CD4-positive, alpha-beta T cell treated with Interleukin-6 for 4 hours (primary cell): ENCODE results near the gene TMEM52B.
"Not testable (repeated sequence)": the region's sequence is repeated elsewhere in the genome, so short reads cannot be mapped to it uniquely, and the experiment has no call there.

Source experiments
- DNase-seq: peaks from one replicate; pipeline ENCODE4 v3.0.0-alpha.2; 2020; ENCODE audit warnings: mixed read lengths

TMEM52B gene

DNA sequence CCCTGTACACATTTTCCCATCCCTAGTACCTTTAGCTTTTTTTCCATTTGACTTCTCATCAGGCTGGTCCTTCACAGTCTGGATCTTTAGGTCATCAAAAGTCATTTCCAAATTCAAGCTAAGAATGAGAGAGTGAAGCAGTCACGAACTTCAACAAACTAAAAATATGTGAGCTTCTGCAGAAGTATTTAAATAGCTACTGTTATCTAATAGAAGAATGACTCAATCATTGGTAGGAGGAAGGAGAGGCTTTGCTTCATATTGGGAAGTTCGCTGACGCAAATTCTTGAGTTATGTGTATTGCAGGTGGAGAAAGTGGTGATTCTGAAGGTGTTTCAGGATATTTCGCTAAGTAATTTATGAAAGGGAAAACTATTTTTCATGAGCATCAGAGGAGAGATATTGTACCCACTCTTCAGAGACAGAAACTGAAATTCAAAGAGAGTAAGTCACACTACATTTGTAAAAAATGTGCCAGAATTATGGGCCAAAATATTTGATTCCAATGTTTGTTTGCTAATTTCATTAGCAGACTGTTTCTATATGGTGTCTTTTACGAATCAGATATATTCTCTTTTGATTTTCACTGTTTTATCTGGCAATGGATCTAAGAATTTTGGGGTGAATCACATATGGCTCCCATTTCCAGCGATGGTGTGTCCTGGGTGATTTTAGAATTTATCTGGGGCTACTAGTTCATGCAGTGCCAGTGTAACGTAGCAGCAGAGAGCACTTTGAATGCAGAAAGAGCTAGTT, 6.7 kb upstream of the TMEM52B start, which contains the start of gene OLR1:
Gene OLR1, minus strand, starts transcription at position 160 of the 756 bp plus-strand sequence. Its CDS starts 55 bp downstream, at position 105.
- no peak for DNase-seq

DNA sequence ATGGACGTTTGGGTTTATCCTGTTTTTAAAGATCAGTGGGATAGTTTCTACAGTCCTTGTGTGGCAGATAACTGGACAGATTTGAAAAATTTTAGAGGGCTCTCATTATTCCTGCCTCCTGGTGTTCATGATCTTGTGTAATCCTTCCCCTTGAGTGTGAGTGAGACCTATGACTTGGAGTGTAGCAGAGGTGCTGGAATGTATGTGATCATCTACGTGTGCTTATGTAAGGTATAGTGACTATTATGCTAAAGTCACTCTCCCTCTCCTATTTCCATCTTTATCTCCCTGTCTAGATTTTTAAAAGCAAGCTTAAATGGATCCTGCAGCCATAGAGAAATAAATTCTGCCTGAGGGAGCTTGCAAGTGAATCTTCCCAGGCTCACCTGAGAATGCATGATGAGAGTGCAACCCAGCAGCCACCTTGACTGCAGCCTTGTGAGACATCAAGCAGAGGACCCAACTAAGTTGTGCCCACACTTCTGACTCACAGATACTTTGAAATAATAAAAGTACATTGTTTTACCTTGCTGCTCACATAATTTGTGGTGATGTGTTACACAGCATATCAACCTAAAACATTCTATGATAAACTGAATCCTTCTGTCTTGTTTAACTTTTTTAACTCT, 3.7 kb upstream of the TMEM52B start:
- DNase-seq, result no peak

DNA sequence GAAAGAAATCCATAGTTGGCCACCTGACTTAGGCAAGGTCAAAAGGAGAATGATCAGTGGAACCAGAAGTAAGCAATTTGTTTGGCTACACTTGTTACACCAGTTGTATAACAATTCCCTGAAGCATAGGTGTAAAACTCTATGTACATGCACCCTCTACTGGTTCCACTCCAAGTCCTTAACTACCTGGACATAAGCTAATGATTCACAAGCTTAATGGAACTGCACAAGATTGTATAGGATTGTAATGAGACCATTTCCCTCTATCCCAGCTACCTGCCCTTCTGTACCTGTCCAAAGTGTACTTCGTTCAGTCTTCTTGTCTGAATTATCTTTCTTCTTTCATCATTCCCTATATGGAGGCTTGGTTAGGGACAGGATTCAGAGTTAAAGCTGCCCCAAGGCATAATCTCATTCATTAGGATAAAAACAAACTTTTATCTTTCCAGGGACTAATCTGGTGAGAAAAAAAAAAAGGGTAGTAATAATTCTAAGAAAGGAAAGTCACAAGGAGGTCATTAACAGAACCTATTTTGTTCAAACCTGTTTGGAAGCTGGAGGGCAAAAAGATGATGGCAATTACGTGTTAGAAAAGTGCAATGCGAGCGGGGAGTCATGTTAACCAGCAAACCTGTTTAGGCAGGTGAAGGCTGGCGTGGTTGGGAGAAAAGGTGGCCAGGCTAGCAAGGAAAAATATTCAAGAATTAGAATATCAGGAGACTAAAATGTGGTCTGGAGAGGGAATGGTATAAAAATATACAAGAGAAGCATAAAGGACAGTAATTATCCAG, 2.8 kb upstream of the TMEM52B start:
- no peak for DNase-seq

DNA sequence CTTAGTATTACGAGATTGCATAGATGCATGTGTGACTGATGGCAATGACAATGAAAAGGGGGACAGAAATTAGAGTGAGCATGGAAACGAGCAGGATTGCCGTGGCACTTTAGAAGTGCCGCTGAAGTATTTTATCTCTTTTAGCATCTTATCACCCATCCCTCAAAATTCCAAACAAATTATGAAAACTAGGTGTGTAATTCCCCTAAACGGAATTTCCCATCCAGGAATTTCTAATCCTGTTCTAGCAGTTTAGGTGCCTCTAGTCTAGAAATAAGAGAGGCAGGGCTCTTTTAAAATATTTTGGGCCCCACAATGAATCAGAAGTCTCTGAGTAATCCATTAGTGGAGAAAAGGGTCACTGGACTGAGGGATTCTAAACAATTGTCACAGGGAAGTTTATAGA, 947 bp downstream of the TMEM52B start:
- DNase-seq, result no peak

DNA sequence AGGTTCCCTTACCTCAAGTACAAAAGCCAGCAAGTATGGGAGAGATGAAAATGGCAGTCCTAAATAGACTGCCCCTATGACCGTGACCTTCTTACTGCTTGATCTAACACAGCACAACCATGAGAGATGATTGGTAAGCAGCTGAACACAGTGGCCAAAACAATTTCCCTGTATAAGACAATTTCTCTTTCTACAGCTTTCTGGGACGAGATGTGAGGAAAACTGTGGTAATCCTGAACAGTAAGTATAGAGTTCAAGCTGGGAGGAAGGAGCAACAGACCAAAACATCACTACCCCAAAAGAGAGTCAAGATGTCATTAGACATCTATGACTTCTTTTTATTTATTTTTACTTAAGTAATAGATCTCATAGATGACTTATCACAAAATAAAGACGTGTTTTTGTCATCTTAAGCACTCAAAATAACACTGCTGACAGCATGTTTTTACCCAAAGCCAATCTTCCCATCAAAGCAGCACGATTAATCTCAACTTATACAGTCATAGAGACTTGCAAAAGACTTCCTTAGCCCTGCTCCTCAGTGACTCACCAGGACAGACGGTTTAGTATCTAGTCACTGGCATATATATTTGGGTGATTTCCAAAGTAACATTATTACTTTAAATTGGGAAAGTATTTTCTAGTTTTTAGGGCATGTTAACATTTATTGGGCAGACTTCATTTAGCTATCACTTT, 3.7 kb downstream of the TMEM52B start:
- no peak for DNase-seq

DNA sequence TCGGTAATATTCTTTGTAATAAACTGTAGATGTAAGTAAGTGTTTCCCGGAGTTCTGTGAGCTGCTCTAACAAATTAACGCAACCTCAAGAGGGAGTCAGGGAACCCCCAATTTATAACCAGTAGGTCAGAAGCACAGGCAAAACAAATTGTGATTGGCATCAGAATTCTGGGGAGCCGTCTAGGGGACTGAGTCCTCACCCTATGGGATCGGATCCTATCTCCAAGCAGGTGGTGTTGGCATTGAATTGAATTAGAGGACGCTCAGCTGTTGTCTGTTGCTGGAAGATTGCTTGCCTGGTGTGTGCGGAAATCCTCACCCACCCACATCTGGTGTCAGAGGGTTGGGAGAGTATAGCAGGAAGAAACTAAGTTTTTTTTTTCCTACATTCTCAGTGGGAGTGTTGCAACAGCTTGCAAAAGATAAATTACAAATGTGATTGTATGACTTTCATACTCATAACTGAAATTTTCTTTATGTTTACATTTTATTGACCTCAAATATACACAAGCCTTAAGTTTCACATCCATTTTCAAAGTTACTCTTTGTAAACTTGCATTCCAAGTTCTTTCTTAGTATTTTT, 5.5 kb downstream of the TMEM52B start:
- DNase-seq, result no peak

DNA sequence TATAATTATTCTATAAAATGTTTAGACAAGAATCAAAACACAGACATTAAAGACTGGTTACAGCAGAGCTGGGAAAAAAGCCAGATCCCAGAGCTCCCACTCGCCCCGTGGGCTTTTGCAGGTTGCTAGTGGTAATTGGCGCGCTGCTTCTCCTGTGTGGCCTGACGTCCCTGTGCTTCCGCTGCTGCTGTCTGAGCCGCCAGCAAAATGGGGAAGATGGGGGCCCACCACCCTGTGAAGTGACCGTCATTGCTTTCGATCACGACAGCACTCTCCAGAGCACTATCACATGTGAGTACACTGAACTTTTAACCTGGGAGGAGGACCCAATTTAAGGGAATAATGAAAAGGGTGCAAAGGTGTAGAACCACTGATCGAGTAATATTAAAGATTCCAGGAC, 7.5 kb downstream of the TMEM52B start:
- no peak for DNase-seq

DNA sequence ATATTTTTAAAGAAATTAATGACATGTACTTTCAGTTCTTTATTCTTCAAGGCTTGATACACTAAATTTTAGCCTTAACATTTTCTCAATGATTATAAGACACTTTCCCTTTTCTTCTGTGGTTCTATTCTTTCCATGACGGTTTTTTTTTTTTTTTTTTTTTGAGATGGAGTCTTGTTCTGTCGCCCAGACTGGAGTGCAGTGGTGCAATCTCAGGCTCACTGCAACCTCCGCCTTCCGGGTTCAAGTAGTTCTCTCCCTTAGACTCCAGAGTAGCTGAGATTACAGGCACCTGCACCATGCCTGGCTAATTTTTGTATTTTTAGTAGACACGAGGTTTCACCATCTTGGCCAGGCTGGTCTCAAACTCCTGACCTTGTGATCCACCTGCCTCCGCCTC, 8.1 kb downstream of the TMEM52B start:
- not testable (repeated sequence) for DNase-seq

DNA sequence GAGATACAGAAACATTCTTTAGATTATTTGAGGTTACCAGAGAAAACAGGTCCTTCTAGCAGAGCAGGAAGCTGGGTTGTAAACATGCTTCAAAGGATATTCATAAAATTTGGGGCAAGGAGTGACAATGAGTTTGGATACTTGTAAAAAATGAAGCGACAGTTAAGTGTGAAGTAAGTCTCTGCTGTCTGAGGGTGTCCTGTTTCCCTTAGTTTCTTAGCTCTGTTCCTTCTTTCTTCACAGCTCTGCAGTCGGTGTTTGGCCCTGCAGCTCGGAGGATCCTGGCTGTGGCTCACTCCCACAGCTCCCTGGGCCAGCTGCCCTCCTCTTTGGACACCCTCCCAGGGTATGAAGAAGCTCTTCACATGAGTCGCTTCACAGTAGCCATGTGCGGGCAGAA, 10.8 kb downstream of the TMEM52B start:
- no peak for DNase-seq

DNA sequence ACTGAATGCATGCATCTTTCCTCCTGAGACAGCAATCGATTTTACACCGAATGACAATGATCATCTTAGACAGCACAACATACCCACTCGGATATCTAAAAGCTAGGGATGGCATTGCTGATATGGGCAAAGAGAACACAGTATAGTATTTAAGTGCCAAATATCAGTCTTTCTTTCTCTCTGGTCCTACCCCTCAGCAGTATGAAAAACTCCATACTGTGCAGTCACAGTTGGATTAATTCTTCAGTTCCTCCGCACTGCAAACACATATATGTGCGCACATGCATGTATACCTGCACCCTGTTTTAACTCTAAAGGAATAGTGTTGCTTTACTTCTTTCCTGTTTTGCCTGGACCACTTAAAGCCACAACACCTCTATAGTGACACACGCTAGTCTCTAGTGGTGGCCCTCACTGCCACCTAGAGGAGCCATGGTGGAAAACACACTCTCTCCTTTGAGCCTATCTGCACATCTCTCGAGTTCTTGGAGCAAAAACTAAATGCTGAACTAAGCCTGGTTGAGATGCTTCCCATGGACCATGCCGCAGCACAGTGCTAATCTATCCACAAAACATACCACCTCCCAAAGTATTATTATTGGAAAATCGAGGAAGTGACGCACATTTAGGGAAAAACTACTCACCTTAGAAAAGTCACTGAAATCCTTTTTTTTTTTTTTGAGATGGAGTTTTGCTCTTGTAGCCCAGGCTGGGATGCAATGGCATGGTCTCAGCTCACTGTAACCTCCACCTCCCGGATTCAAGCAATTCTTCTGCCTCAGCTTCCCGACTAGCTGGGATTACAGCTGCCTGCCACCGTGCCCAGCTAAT, 11.9 kb downstream of the TMEM52B start:
- DNase-seq, result peak; percentile 57

DNA sequence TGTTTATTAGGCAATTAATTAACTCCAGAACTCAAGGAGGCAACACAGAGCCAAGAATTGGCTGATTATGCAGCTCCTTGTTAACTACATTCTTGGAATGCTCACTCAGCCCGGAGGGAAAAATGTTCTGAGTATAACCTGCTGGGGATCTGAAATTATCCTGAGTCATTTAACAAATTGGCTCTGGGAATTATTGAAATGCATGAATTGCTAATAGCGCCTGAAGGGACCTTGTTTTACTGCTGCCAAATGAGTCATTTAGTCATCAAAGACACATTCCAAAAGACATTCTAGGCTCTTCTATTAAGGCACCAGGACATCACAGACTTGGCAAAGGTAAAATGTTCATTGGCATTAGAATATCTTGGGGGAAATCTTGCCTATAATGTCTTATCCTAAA, 13.0 kb downstream of the TMEM52B start:
- DNase-seq, result no peak

DNA sequence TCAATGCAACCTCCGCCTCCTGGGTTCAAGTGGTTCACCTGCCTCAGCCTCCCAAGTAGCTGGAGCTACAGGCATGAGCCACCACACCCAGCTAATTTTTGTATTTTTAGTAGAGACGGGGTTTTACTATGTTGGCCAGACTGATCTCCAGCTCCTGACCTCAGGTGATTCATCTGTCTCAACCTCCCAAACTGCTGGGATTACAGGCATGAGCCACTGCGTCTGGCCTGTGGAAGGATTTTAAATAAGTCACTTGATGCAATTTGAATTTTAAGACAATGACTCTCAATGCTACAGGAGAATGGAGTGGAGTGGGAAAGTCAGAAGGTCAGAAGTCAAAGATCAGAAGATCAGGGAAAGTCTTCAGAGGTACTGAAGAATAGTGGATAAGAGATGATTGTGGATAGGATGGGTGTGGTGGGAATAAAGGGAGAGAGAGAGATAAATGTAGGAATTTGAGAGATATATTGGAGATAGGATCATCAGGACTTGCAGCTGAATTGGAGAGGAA, 15.4 kb downstream of the TMEM52B start:
- DNase-seq, result no peak

DNA sequence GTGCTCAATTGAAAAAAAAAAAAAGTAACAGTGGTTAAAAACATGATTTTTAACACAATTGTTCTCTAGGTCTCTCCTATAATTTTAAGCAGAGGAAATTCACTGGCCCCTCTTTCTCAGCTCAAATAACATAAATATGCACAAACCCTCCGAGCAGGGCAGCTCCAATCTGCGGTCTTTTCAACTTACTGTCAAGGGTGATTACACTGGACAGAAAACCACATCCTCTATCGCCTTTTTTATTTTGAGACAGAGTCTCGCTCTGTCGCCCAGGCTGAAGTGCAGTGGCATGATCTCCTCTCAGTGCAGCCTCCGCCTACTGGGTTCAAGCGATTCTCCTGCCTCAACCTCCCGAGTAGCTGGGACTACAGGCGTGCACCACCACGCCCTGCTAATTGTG, 17.4 kb downstream of the TMEM52B start:
- DNase-seq, result no peak

DNA sequence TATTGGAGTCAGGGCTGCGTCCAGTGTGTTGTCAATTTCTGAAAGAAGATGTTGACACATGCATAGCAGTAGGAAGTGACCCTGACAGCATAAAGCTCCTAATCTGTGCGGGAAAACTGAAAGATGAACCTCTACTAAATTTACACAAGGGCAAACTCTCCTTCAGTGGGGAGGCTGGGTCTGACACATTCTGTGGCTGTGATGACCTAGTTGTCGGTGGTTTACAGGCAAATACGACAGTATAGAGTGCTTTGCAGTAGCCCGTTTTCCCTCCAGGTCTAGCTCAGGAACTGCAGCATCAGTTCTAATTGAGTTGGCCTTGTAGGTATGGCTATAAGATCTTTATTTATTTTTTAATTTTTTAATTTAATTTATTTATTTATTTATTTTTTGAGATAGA, 19.0 kb downstream of the TMEM52B start:
- no peak for DNase-seq

DNA sequence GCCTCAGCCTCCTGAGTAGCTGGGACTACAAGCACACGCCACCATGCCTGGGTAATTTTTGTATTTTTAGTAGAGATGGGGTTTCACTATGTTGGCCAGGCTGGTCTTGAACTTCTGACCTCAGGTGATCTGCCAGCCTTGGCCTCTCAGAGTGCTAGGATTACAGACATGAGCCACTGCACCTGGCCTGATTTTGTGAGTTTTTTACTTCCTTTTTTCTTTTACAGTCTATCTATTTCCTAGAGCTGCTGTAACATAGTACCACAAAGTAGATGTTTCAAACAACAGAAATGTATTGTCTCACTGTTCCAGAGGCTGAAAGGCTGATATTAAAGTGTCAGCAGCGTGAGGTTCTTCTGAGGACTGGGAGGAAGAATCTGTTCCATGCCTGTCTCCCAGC, 25.7 kb downstream of the TMEM52B start:
- DNase-seq, result not testable (repeated sequence)

DNA sequence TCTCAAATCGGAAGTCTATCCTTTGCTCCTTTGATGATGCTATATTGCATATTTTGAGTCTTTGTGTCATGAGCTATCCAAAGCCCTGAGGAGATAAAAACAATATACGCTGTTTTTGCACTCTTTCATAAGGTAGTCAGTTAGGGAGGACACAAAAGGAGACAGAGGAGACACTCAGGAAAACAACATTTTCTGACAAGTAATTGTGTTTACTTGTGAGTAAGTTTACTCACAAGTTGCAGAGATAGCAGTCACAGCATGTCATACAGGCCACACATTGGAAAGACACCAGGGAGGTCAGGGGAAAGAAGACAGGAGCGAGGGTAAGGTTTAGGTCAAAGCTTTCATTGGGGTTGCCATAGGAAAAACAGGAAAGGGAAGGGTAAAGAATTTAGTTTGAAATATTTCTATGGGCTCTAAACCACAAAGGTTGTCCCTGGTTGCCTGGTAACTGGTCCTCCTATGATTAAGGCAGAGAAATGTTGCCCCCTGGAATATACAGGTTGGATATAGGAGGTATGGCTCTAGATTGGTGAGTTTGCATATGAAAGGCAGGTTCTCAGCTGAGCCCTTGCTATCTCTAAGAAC, 26.5 kb downstream of the TMEM52B start:
- DNase-seq, result no peak

DNA sequence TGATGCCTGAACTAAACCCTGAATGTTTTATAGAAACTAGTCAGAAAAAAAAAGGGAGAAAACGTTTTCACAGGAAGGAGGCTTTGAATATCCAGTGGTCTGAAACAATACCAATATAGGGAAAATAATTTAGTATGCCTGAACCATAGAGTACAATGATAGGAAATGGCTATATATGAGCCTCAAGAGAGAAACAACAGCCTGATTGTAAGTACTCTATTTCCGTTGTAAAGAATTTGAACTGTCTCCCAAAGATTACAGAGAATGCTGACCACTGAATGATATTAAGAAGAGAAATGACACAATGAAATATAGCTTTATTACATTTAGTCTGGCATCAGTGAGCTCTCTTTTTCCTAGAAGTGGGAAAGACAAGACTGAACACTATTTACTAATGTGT, 28.3 kb downstream of the TMEM52B start:
- DNase-seq, result no peak

DNA sequence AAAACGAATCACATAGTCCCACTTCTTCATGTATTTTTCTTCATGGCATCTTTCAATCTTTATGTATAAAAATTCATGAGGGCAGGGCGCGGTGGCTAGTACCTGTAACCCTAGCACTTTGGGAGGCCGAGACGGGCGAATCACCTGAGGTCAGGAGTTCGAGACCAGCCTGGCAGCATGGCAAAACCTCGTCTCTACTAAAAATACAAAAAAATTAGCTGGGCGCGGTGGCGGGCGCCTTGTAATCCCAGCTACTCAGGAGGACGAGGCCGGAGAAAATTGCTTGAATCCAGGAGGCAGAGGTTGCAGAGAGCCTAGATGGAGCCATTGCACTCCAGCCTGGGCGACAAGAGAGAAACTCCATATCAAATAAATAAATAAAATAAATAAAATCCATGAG, 31.4 kb downstream of the TMEM52B start:
- DNase-seq, result no peak

DNA sequence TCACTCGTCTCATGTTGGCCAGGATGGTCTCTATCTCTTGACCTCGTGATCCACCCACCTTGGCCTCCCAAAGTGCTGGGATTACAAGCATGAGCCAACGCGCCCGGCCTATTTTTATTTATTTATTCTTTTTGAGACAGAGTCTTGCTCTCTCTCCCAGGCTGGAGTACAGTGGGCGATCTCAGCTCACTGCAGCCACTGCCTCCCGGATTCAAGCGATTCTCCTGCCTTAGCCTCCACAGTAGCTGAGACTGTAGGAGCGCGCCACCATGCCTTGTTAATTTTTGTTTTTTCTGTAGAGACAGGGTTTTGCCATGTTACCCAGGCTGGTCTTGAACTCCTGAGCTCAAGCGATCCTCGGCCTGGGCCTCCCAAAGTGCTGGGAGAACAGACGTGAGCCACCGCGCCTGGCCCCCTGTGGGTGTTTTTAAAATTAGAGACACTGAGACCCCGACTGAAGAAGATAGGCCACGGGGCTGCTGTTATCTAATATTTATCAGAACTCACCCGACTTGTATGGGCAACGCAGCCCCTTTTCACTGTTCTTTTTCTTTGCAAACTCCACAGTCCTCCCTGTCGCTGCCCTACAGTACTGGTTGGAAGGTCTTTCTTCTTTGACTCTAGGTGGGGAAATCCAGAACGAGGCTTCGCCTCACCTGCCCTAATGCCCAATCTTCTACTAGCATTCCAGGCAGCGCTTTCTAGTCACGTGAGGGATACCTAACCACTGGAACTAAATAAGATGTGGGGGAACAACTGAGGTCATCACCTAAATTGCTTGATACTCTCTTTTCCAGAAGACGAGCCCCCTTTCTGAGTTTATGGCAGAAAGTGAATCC, 32.5 kb downstream of the TMEM52B start:
- no peak for DNase-seq
